NCI-H82 treated with DMSO at 0.1 percent for 48 hours (cell line): Measurements from ENCODE around the gene IL4I1.

Source experiments
- DNase-seq: peaks from one replicate; lab custom pipeline; 2025; ENCODE audit not compliant: unreplicated experiment; lab: John Stamatoyannopoulos, UW

Gene IL4I1

DNA sequence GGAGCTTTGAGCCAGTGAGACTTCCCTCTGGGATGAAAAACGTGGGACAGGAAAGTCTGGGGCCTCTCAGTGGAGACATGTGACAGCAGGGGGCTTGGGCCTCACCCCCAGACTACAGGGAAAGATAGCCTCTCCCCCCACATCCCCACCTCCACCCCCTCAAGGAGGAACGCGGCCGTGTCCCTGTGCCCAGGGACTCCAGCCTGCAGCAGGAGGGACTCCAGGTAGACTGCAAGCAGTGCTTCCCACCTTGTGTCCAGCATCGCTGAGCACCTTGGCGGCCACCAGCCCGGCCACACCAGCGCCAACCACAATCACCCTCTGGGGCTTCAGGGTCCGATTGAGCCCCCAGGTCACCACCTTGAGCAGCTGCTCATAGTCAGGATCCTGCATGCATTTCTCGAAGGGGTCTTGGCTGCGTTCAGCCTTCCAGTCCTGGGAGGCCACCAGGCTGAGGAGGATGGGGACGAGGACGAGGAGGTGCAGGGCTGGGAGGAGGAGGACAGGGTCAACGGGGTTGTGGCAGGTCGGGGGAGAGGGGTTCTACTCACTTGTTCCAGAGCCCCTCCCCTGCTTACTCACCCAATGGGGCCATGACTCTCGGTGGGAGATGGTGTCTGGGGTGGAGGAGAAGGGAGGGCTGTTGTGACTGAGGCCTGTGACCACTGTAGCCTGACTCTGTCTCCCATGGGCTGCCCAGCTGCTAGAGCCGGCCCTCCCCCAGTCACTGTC, 955 bp downstream of the IL4I1 start:
- DNase-seq, result no peak

- DNase-seq, result no peak
These were observed 1.7 kb downstream of the IL4I1 start for GRCh38 chr19:49894879-49895565.

DNA sequence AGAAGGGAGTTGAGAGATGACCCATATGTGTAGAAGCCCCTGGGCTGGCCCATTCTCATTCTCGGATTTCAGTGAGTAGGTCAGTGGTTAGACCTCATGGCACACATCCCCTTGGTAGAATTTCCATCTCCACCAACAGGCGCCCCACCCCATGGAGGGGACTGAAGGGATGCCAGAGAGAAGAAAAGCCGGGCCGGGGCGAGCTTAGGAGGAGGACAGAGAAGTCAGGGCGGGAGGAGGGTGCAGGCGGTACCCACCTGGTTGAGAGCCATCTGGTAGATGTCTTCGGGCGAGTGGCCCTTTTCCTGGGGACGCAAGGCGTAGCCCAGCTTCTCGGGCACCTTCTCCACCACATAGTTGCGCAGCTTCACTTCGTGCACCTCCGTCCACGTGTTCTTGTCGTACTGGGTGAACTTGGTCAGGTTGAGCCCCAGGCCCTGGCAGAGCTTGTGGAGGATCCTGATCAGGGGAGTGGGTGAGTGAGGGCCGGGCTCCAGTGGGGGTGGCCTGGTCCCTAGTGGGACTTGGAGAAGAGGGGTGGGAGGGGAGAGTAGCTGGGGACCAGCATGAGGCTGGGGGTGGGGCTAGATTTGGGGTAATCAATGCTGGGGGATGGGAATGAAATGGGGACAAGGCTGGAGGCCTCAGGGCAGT, 2.5 kb downstream of the IL4I1 start:
- DNase-seq, result no peak

- no peak for DNase-seq
These were observed 4.0 kb downstream of the IL4I1 start for GRCh38 chr19:49892716-49893115.

DNA sequence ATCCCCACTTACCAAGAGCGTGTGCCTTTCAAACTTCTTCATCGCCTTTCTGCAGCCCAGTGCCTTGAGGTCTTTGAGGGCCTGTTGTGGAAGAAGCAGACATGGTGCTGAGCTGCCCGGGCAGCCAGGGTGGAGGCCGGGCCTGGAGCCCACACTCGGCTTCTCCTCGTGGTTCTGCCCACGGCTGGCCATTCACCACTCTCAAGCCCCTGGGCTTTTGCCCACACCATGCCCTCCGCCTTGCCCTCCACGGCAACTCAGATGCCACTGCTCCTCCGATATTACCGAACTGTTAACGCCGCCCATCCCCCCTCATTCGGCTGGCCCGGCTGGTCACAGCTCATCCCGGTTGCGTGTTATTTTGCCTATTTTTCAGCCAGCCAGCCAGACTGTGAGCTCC, 5.3 kb downstream of the IL4I1 start:
- DNase-seq, result no peak

- DNase-seq, result peak; percentile 73
These were observed 6.1 kb downstream of the IL4I1 start for GRCh38 chr19:49890349-49891311.

DNA sequence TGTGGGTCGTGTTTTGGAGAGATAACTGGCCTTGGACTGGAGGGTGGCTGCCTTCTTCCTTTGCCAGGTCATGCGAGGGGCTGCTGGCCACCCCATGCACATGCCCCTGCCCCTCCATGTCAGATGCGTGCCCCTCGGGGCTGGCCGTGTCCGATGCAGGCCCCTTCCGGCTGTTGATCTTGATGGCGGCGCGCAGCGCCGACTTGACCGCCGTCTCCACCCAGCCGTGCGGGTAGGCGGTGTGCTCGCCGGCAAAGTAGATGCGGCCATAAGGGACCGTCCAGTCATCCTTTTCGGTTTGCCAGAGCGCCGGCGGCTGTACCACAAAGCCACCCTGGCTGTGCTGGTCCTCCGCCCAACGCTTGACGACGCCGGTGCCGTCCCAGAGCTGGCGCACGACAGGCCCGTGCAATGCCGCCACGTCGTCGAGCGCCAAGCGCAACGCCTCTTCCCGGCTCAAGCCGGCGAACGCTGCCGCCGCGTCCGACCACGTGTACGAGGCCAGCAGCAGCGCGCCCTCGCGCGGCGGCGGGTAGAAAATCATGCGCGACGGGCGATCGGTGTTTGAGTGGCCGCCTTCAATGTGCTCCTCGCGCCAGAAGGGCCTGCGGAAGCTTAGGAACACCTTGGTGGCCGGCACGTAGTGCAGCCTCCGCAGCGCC, 6.9 kb downstream of the IL4I1 start:
- peak; percentile 2 for DNase-seq

DNA sequence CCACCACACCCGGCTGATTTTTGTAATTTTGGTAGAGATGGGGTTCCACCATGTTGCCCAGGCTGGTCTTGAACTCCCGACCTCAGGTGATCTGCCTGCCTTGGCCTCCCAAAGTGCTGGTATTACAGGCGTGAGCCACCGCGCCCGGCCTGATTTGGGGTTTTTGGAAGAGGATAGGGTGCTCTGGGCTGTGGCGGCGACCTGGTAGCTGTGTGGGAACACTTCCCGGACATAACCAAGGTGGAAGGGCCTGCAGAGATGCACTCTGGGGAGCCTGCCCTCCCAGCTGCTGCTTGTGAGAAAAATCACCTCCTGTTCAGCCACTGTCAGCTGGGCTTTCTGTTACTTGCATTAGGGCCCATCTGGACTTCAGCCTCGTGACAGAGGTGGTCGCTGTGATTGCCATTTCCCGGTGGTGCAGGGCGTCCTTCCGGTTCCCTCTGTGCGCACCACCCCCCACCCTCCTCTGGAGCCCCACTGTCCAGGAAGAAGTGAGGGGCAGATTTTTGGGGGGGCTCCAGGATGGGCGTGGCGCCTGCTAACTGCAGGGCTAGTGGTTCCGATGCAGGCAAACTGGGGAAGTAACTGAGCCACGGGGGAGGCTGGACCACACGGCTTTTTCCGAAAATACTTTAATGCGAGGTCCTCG, 7.5 kb downstream of the IL4I1 start:
- no peak for DNase-seq

DNA sequence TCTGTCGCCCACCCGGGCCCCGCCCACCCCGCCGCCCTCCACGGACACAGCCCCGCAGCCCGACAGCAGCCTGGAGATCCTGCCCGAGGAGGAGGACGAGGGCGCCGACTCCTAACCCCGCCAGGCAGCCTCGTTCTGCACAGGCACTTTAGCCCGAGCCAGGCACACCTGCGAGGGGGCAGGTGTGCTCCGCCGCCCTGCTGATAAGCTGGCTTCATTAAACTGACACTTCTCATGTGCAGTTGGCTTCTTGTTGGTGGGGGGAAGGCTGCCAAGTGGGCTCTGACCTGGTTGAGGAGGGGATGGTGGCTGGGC, 8.2 kb downstream of the IL4I1 start:
- DNase-seq, result no peak

DNA sequence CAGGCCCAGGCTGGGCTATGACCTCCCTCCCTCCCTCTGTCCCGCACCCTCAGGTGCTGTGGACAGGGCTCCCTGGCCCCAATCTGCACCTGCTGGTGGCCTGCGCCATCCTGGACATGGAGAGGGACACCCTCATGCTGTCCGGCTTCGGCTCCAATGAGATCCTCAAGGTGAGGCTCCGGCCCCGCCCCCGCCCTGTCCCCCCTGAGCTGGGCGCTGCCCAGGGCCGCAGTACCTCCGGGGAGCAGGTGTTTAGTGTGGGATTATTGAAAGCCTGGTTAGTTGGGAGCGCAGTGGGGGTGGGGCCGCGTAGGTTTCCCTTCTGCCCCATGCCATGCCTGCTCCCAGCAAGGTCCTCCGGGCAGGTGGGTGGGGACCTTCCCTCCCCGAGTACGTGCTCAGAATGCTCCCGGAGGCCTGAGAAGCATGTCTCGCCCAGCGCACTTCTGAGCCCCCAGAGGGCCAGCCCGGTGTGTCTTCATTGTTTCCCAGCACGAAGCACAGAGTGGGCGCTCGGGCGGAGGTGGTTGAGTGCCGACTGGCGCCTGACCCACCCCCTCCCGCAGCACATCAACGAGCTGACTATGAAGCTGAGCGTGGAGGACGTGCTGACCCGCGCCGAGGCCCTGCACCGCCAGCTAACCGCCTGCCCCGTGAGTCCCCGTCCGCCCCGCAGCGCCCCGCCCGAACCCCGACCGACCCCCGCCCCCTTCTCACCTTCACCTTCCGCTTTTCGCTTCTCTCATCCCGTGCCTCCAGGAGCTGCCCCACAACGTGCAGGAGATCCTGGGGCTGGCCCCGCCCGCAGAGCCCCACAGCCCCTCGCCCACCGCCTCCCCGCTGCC, 8.8 kb downstream of the IL4I1 start:
- DNase-seq, result no peak

DNA sequence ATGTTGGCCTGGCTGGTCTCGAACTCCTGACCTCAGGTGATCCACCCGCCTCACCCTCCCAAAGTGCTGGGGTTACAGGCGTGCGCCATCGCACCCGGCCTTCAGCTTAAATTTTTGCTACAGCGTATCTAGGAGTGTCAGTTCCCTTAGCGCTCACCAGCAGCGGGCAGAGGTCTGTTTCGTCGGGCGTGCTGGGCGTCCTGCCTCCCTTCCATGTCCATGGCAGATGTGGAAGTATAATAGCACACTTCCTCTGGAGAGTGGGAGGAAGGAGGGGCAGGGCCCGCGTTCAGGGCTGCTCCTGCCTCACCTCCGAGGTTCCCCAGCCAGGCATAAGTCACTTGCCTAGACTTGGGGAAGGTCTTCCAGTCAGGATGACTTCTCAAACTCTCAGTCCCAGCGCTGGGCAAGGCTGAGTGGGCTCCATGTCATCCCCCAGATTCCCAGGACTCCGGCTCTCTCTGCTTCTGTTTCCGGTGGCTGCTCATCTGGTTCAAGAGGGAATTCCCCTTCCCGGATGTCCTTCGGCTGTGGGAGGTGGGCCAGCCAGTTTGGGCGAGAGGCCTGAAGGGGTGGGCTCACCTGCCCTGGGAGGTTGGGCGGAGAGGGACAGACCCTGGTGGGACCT, 9.5 kb downstream of the IL4I1 start:
- DNase-seq, result no peak

- no peak for DNase-seq
These were observed 11.9 kb downstream of the IL4I1 start for GRCh38 chr19:49884760-49885159.

- no peak for DNase-seq
These were observed 12.6 kb downstream of the IL4I1 start for GRCh38 chr19:49884109-49884508.

GRCh38 chr19:49883094-49883493, 13.6 kb downstream of the IL4I1 start:
- no peak for DNase-seq

- DNase-seq, result no peak
These were observed 14.0 kb downstream of the IL4I1 start for GRCh38 chr19:49882643-49883042.

DNA sequence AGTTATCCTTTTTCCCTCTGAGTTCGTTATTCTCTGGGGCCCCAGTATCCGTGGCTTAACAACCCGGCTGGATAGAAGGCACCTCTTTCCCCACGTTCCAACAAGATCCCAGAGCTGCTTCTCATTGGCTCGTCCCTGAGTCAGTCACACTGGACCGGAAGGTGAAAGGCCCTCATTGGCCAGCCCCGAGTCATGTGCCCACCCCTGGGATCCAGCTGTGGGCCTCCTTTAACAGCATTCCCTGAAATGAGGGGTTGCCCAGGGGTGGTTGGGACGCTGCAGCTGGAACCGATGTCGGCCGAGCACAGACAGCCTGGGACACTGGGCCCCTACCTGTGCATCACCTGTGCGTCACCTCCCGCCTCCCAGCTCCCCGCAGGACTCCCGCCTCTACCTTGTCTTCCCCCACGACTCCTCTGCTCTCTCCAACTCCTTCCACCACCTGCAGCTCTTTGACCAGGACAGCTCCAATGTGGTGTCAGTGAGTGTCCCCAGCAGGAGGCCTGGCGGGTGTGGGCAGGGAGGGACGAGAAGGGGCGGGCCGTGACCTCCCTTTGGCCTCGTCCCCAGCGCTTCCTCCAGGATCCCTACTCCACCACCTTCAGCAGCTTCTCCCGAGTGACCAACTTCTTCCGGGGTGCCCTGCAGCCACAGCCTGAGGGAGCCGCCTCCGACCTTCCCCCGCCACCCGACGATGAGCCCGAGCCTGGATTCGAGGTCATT, 14.9 kb downstream of the IL4I1 start:
- DNase-seq, result no peak

DNA sequence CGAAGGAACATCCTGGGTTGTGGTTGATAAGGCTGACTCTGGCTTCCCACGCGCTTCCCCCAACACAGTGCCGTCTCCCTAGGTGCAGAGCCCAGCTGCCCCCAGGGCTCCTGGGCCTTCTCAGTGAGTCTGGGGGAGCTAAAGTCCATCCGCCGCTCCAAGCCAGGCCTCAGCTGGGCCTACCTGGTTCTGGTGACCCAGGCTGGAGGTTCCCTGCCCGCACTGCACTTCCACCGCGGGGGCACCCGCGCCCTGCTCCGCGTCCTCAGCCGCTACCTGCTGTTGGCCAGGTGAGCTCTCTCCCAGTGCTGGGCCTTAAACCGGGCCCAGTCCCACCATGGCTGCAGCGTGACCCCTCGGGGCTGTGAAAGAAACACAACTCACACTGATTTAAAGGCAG, 15.5 kb downstream of the IL4I1 start:
- no peak for DNase-seq

DNA sequence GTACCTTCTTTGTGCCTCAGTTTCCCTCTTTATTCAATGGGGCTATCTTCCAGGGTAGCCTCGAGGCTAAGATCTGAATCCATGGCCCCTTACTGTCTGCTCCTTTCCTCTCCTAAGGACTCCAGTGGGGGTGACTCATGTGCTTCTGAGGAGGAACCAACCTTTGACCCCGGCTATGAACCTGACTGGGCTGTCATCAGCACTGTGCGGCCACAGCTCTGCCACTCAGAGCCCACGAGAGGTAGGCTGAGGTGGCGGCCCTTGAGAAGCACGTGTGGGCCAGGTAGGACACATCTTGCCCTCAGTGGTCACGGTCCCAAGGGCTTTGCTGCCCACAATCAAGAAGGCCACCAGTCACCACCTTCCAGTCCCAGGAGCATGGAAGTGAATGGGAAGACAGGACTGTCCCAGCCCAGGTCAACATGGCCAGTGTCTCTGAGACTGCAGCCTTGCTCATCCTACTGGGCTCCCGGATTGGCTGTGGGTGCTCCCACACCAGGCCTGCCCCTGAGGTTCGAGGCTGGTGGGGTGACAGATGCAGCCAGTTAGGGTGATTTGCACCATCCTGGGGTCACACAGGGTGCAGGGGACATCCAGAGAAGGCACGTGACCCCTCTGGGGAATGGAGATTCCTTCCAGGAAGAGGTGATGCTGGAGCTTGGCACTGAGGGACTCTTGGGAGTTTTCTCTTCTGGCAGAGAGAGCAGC, 16.4 kb downstream of the IL4I1 start:
- no peak for DNase-seq
